OCI-LY7 (cell line): ENCODE data around the gene KRTAP4-12. TPM values are rescaled to one million over a fixed set of nuclear protein-coding genes. Genes with fewer than 3 reads are reported as not detected.

Experiments
- BruUV-seq: library from RNA; stranded (reverse); fragments of 400-500 nt; replicated peaks from 2 replicates; lab custom pipeline; 2021; lab: Mats Ljungman, UMichigan
- CTCF ChIA-PET: fragments of 300-600 bp; sonication (Branson Sonifier 250); formaldehyde crosslinking; loops from one replicate; lab custom pipeline; 2022; ENCODE audit warnings: antibody characterized with exemption; ENCODE audit not compliant: unreplicated experiment; lab: Charles Lee
- POLR2A ChIA-PET: fragments of 300-600 bp; sonication (Branson Sonifier 250); formaldehyde crosslinking; loops from one replicate; lab custom pipeline; 2022; ENCODE audit warnings: antibody characterized with exemption; lab: Charles Lee
- DNase-seq: peaks from one replicate; pipeline ENCODE4 v3.0.0-alpha.2; 2015; ENCODE audit warnings: low spot score
- H2AFZ ChIP-seq: fragments of 200-600 bp; sonication (generic), shearing (Covaris generic); 2 replicates; pipeline ENCODE4 v1.6.1; 2014; ENCODE audit warnings: mild to moderate bottlenecking, antibody characterized with exemption, low read length, moderate library complexity
- H3K27ac ChIP-seq: fragments of 200-600 bp; sonication (generic); 2 replicates; pipeline ENCODE4 v1.5.1; 2014; ENCODE audit warnings: mixed run types, low read depth, mild to moderate bottlenecking, moderate library complexity, low read length, inconsistent platforms; ENCODE audit not compliant: poor library complexity, severe bottlenecking
- H3K36me3 ChIP-seq: fragments of 200-600 bp; sonication (generic); 2 replicates; pipeline ENCODE4 v1.6.1; 2014; ENCODE audit warnings: mild to moderate bottlenecking, antibody characterized with exemption, low read length, moderate library complexity, mixed read lengths; ENCODE audit not compliant: insufficient read depth
- H3K4me1 ChIP-seq: fragments of 200-600 bp; sonication (generic); 2 replicates; pipeline ENCODE4 v1.5.1; 2014; ENCODE audit warnings: mild to moderate bottlenecking, low read length; ENCODE audit not compliant: insufficient read depth, poor library complexity, severe bottlenecking
- H3K4me2 ChIP-seq: fragments of 200-600 bp; sonication (generic); 2 replicates; pipeline ENCODE4 v1.6.1; 2014; ENCODE audit warnings: mild to moderate bottlenecking, low read length
- H3K4me3 ChIP-seq: fragments of 200-600 bp; sonication (generic); 2 replicates; pipeline ENCODE4 v1.5.1; 2014; ENCODE audit warnings: mild to moderate bottlenecking, low read depth, low read length; ENCODE audit not compliant: poor library complexity, severe bottlenecking
- H3K79me2 ChIP-seq: fragments of 200-600 bp; sonication (generic); 2 replicates; pipeline ENCODE4 v1.6.1; 2016; ENCODE audit warnings: low read depth, mild to moderate bottlenecking, low read length, moderate library complexity, mixed read lengths; ENCODE audit not compliant: insufficient read depth
- H3K9me2 ChIP-seq: fragments of 200-600 bp; sonication (generic); 2 replicates; pipeline ENCODE4 v1.6.1; 2016; ENCODE audit warnings: mild to moderate bottlenecking, low read length, mixed read lengths; ENCODE audit not compliant: insufficient read depth
- H3K9me3 ChIP-seq: fragments of 200-600 bp; sonication (generic); 2 replicates; pipeline ENCODE4 v1.6.1; 2014; ENCODE audit warnings: mild to moderate bottlenecking, mixed run types, low read length, mixed read lengths
- H4K20me1 ChIP-seq: fragments of 200-600 bp; sonication (generic); 2 replicates; pipeline ENCODE4 v1.6.1; 2014; ENCODE audit warnings: mild to moderate bottlenecking, antibody characterized with exemption, low read length, moderate library complexity, mixed read lengths; ENCODE audit not compliant: insufficient read depth
- CTCF ChIP-seq: fragments of 200-600 bp; sonication (generic); conservative IDR thresholded peaks from 2 replicates; pipeline ENCODE4 v1.5.1; 2014; ENCODE audit warnings: mild to moderate bottlenecking, antibody characterized with exemption, low read length, moderate library complexity, mixed read lengths
- EZH2phosphoT487 ChIP-seq: fragments of 200-600 bp; sonication (generic); IDR thresholded peaks from 2 replicates; pipeline ENCODE4 v1.6.1; 2018; ENCODE audit warnings: low read depth, borderline replicate concordance, mild to moderate bottlenecking, mixed run types, antibody characterized with exemption, low read length, moderate library complexity, mixed read lengths
- intact Hi-C: fragments of 100-400 bp; cut with micrococcal nuclease; formaldehyde crosslinking; loops from one replicate; pipeline ENCODE4 v1.10.0; 2022; ENCODE audit not compliant: unreplicated experiment
- total RNA-seq, 2 experiments: library from RNA; depleted of rRNA in 1 of 2; stranded (reverse); fragments of >200 nt in 1 of 2; shearing (Covaris generic) in 1 of 2; gene quantifications; 2 replicates each; pipeline ENCODE4 v1.2.3, GENCODE V29; 2014 to 2022

KRTAP4-12 gene
- total RNA-seq, 2 experiments from 2014 or later: not detected

GRCh38 chr17:41145261-41145660, 21.3 kb upstream of the KRTAP4-12 start:
- ChIA-PET CTCF (no interaction called here), POLR2A (no interaction called here)
- H3K4me1 ChIP-seq: no peaks in the 10 kb centered on the region
- H3K9me3 ChIP-seq: peaks cover 7% of the 10 kb centered on the region; the same call in 1 of the 2 replicates
- intact Hi-C loops: no loop called here
- BruUV-seq: no TSS peak
- H3K79me2 ChIP-seq: no peaks in the 10 kb centered on the region
- TF ChIP-seq EZH2phosphoT487: no peak
- no peak for TF ChIP-seq CTCF
- H3K27ac ChIP-seq: no peak overlapping the region
- no peaks in the 10 kb centered on the region for H3K9me2 ChIP-seq
- H3K4me2 ChIP-seq: no peak overlapping the region
- no peak for DNase-seq
- H4K20me1 ChIP-seq: no peaks in the 10 kb centered on the region
- H3K36me3 ChIP-seq: no peaks in the 10 kb centered on the region
- H2AFZ ChIP-seq: no peak overlapping the region
- no peak overlapping the region for H3K4me3 ChIP-seq

GRCh38 chr17:41144846-41145245, 20.9 kb upstream of the KRTAP4-12 start:
- H4K20me1 ChIP-seq: no peaks in the 10 kb centered on the region
- POLR2A ChIA-PET: no interaction called here
- no peaks in the 10 kb centered on the region for H3K9me2 ChIP-seq
- CTCF ChIA-PET: no interaction called here
- no peaks in the 10 kb centered on the region for H3K36me3 ChIP-seq
- H3K4me3 ChIP-seq: no peak overlapping the region
- DNase-seq: no peak
- intact Hi-C loops: no loop called here
- no peak overlapping the region for H3K27ac ChIP-seq
- no TSS peak for BruUV-seq
- H3K9me3 ChIP-seq: peaks cover 7% of the 10 kb centered on the region; the same call in 1 of the 2 replicates
- H3K79me2 ChIP-seq: no peaks in the 10 kb centered on the region
- no peaks in the 10 kb centered on the region for H3K4me1 ChIP-seq
- H3K4me2 ChIP-seq: no peak overlapping the region
- TF ChIP-seq EZH2phosphoT487: no peak
- no peak for TF ChIP-seq CTCF
- H2AFZ ChIP-seq: no peak overlapping the region

GRCh38 chr17:41141361-41141760, 17.4 kb upstream of the KRTAP4-12 start:
- Histone ChIP-seq H3K9me2 (no peaks in the 10 kb centered on the region), H3K9me3 (peaks cover 7% of the 10 kb centered on the region; the same call in 1 of the 2 replicates), H3K4me1 (no peaks in the 10 kb centered on the region), H3K79me2 (no peaks in the 10 kb centered on the region), H4K20me1 (no peaks in the 10 kb centered on the region), H3K4me2 (no peak overlapping the region), H2AFZ (no peak overlapping the region), H3K27ac (no peak overlapping the region), H3K4me3 (no peak overlapping the region), H3K36me3 (no peaks in the 10 kb centered on the region)
- ChIA-PET CTCF (no interaction called here), POLR2A (no interaction called here)
- TF ChIP-seq CTCF (no peak), EZH2phosphoT487 (no peak)
- BruUV-seq: no TSS peak
- intact Hi-C loops: no loop called here
- DNase-seq: no peak
